Panc1 (cell line): ENCODE results near the gene FARS2.

Source experiments
- SIN3A ChIP-seq: IDR thresholded peaks from 2 replicates; pipeline ENCODE4 v1.6.1; 2012; ENCODE audit warnings: low read depth, mild to moderate bottlenecking, low read length, moderate library complexity, borderline replicate concordance; ENCODE audit not compliant: insufficient read depth
- TF ChIP-seq, protein P1 (sequence below), 2 experiments: IDR thresholded peaks; 2 replicates each; pipeline ENCODE4 v1.6.1; 2011 to 2012; ENCODE audit warnings: low read depth in 2 of 2, control low read depth in 1 of 2, low read length in 1 of 2, mild to moderate bottlenecking in 1 of 2, moderate library complexity in 1 of 2; ENCODE audit not compliant: insufficient read depth in 1 of 2
- TF ChIP-seq, protein P2 (sequence below): fragments of 450-650 bp; IDR thresholded peaks from 2 replicates; pipeline ENCODE4 v1.5.1; 2017; ENCODE audit warnings: mild to moderate bottlenecking

DNA sequence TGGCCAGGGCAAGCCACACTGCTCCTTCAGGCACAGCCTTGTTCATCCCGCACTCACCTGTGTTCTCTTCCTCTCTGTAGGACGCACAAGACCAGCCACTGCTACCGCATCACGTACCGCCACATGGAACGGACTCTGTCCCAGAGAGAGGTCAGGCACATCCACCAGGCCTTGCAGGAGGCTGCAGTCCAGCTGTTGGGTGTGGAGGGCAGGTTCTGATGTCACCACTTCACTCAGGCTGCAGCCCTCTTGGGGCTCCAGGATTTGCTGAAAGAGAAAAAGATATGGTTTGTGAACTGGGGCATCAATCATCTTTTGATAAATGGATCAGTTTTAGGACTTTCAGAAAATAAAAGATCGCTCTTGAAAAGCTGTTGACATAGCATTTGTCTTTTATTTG lies 509.9 kb downstream of the FARS2 start:
- TF ChIP-seq, protein P1, sequence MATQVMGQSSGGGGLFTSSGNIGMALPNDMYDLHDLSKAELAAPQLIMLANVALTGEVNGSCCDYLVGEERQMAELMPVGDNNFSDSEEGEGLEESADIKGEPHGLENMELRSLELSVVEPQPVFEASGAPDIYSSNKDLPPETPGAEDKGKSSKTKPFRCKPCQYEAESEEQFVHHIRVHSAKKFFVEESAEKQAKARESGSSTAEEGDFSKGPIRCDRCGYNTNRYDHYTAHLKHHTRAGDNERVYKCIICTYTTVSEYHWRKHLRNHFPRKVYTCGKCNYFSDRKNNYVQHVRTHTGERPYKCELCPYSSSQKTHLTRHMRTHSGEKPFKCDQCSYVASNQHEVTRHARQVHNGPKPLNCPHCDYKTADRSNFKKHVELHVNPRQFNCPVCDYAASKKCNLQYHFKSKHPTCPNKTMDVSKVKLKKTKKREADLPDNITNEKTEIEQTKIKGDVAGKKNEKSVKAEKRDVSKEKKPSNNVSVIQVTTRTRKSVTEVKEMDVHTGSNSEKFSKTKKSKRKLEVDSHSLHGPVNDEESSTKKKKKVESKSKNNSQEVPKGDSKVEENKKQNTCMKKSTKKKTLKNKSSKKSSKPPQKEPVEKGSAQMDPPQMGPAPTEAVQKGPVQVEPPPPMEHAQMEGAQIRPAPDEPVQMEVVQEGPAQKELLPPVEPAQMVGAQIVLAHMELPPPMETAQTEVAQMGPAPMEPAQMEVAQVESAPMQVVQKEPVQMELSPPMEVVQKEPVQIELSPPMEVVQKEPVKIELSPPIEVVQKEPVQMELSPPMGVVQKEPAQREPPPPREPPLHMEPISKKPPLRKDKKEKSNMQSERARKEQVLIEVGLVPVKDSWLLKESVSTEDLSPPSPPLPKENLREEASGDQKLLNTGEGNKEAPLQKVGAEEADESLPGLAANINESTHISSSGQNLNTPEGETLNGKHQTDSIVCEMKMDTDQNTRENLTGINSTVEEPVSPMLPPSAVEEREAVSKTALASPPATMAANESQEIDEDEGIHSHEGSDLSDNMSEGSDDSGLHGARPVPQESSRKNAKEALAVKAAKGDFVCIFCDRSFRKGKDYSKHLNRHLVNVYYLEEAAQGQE (IDR thresholded peaks at IDR 0.05; ENCODE audit: insufficient read depth in 1 of 2, low read depth in 2 of 2, low read length in 1 of 2) = no peak
- TF ChIP-seq, protein P2, sequence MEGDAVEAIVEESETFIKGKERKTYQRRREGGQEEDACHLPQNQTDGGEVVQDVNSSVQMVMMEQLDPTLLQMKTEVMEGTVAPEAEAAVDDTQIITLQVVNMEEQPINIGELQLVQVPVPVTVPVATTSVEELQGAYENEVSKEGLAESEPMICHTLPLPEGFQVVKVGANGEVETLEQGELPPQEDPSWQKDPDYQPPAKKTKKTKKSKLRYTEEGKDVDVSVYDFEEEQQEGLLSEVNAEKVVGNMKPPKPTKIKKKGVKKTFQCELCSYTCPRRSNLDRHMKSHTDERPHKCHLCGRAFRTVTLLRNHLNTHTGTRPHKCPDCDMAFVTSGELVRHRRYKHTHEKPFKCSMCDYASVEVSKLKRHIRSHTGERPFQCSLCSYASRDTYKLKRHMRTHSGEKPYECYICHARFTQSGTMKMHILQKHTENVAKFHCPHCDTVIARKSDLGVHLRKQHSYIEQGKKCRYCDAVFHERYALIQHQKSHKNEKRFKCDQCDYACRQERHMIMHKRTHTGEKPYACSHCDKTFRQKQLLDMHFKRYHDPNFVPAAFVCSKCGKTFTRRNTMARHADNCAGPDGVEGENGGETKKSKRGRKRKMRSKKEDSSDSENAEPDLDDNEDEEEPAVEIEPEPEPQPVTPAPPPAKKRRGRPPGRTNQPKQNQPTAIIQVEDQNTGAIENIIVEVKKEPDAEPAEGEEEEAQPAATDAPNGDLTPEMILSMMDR = no peak
- no peak for TF ChIP-seq SIN3A
